Adrenal gland (tissue), 12 donors: ENCODE results near the gene FCN2. TPM values are rescaled to one million over a fixed set of nuclear protein-coding genes. Genes with fewer than 3 reads are reported as not detected.
A peak's percentile ranks its signal among the peaks of the same experiment; 100 is the strongest.

Experiments used
- DNase-seq, 7 donors: peaks; one replicate each; pipeline ENCODE4 v3.0.0-alpha.2; 2019 to 2020
- H3K27ac ChIP-seq, 5 donors: fragments of 200-600 bp; sonication (generic) in 4 of 5; 1 replicate in 3 of 5; 2 replicates in 2 of 5; pipeline versions ENCODE4 v1.5.1 to v1.8.0; 2016 to 2020; ENCODE audit warnings: mild to moderate bottlenecking in 1 of 5
- H3K27me3 ChIP-seq: fragments of 200-600 bp; 2 replicates; pipeline ENCODE4 v1.8.0; 2021
- H3K36me3 ChIP-seq, 2 donors: fragments of 200-600 bp; replicated peaks in 1 of 2; 1 replicate in 1 of 2; 2 replicates in 1 of 2; pipeline versions ENCODE4 v1.5.1 to v1.8.0; 2018 to 2022
- H3K4me1 ChIP-seq, 2 donors: fragments of 200-600 bp; replicated peaks in 1 of 2; 1 replicate in 1 of 2; 2 replicates in 1 of 2; pipeline versions ENCODE4 v1.5.1 to v1.8.0; 2018 to 2021
- H3K4me3 ChIP-seq, 4 donors: fragments of 200-600 bp; sonication (generic) in 3 of 4; one replicate each; pipeline ENCODE4 v1.5.1; 2016 to 2018
- H3K9me3 ChIP-seq, 3 donors: fragments of 200-600 bp; sonication (generic) in 1 of 3; replicated peaks in 1 of 3; 1 replicate in 2 of 3; 2 replicates in 1 of 3; pipeline versions ENCODE4 v1.5.1 to v1.8.0; 2016 to 2021
- CTCF ChIP-seq, 6 experiments: fragments of 450-650 bp in 4 of 6; fragments of 200-600 bp in 2 of 6; sonication (generic) in 1 of 6; IDR thresholded peaks; 1 replicate in 5 of 6; 2 replicates in 1 of 6; pipeline versions ENCODE4 v1.5.1 to v1.8.0; 2016 to 2021; ENCODE audit warnings: antibody characterized with exemption in 6 of 6, mild to moderate bottlenecking in 2 of 6, moderate library complexity in 1 of 6
- POLR2A ChIP-seq, 2 donors: fragments of 450-650 bp; IDR thresholded peaks; one replicate each; pipeline ENCODE4 v1.6.1; 2017; ENCODE audit warnings: antibody characterized with exemption in 2 of 2, mild to moderate bottlenecking in 2 of 2, moderate library complexity in 1 of 2
- WGBS, 4 donors: extraction: QIAGEN DNeasy Blood & Tissue Kit in 2 of 4; methylation state at CpG; one replicate each; pipeline versions ENCODE4 v1.1.5 to v1.1.7; 2013 to 2017; 5-methylcytosine and 5-hydroxymethylcytosine counted together
- intact Hi-C, 2 donors: fragments of 100-400 bp; cut with DNase I; formaldehyde crosslinking; loops; one replicate each; pipeline versions ENCODE4 v1.14.1 to v1.15.0; 2022 to 2023
- polyA plus RNA-seq, 3 donors: library from polyadenylated mRNA; stranded (reverse); fragments of 200-250 nt in 2 of 3; fragments of 350-450 nt in 1 of 3; fragmentation: Illumina TruSeq in 1 of 3; extraction: RNeasy Lipid Tissue Mini Kit (QIAGEN cat#74804) in 1 of 3; gene quantifications; one replicate each; pipeline ENCODE4 v1.2.3, GENCODE V29; 2013 to 2014
- total RNA-seq, 9 donors: library from RNA; depleted of rRNA in 4 of 9; stranded (reverse); fragments of >200 nt in 4 of 9; fragments of 120-200 nt in 1 of 9; fragmentation: NEBNext Ultra II Directional in 1 of 9; extraction: Animal tissue kit (Norgen Biotek cat#: 25700) in 1 of 9; gene quantifications; one replicate each; pipeline versions ENCODE4 v1.1.0 to v1.2.4, GENCODE V29; 2013 to 2023
- donor health status: healthy with polysubstance abuse.
- donor health status: Bipolar disorder and iron deficiency.
- donor health status: DM: yes; HTN: yes; CAD: no.
- donor health status: DM: no; HTN: no; CAD: no.
- donor health status: DM: no; HTN: no; CAD: no.
- donor health status: DM: yes; HTN: yes; CAD: no.

Gene FCN2
- total and polyA plus RNA-seq, 12 donors = 6.7 to 99.6 (median 31.2) TPM

- intact Hi-C loops = no loop called here
- DNase-seq = peak in 1 of 7 donors; percentile 7
These were observed 15.8 kb upstream of the FCN2 start for GRCh38 chr9:134864821-134865190.

GRCh38 chr9:134867917-134868750 lies 12.5 kb upstream of the FCN2 start:
- peak in 1 of 7 donors; percentile 8 for DNase-seq
- TF ChIP-seq CTCF (IDR thresholded peaks at IDR 0.05) (no peak), POLR2A (IDR thresholded peaks at IDR 0.05) (no peak)
- H3K27me3 ChIP-seq = no peaks in the 10 kb centered on the region
- intact Hi-C loops = no loop called here
- H3K9me3 ChIP-seq = no peaks in the 10 kb centered on the region
- WGBS, 4 donors = 94 to 96% (median 95%) methylated on average over 18 to 22 of the region's 22 CpGs
- H3K36me3 ChIP-seq = no peaks in the 10 kb centered on the region
- H3K4me3 ChIP-seq = no peak overlapping the region
- H3K4me1 ChIP-seq = peaks cover 0 to 5% of the 10 kb centered on the region in 2 donors
- H3K27ac ChIP-seq = no peak overlapping the region

More at GRCh38 chr9:134864821-134865190, 15.8 kb upstream of the FCN2 start:
- H3K4me3 ChIP-seq = no peak overlapping the region
- no peak overlapping the region for H3K27ac ChIP-seq
- TF ChIP-seq CTCF (IDR thresholded peaks at IDR 0.05) (no peak), POLR2A (IDR thresholded peaks at IDR 0.05) (no peak)
- peaks cover 0 to 19% of the 10 kb centered on the region in 2 donors for H3K4me1 ChIP-seq
- H3K9me3 ChIP-seq = no peaks in the 10 kb centered on the region
- H3K27me3 ChIP-seq = no peaks in the 10 kb centered on the region
- 86 to 94% (median 92%) methylated on average over 10 to 13 of the region's 13 CpGs for WGBS, 4 donors
- H3K36me3 ChIP-seq = no peaks in the 10 kb centered on the region

- intact Hi-C loops = no loop called here
- peaks cover 0 to 4% of the 10 kb centered on the region in 2 donors for H3K4me1 ChIP-seq
- H3K27ac ChIP-seq = no peak overlapping the region
- no peaks in the 10 kb centered on the region for H3K9me3 ChIP-seq
- TF ChIP-seq CTCF (IDR thresholded peaks at IDR 0.05) (no peak), POLR2A (IDR thresholded peaks at IDR 0.05) (no peak)
- H3K27me3 ChIP-seq = no peaks in the 10 kb centered on the region
- peak in 2 of 7 donors; percentile 9 for DNase-seq
- H3K36me3 ChIP-seq = no peaks in the 10 kb centered on the region
- no peak overlapping the region for H3K4me3 ChIP-seq
- WGBS, 4 donors = 93 to 94% (median 94%) methylated on average over 24 to 25 of the region's 25 CpGs
These were observed 11.7 kb upstream of the FCN2 start for GRCh38 chr9:134868751-134869553.

GRCh38 chr9:134869554-134870300 lies 10.9 kb upstream of the FCN2 start:
- WGBS, 4 donors = 85 to 92% (median 88%) methylated on average over 7 to 17 of the region's 17 CpGs
- TF ChIP-seq CTCF (IDR thresholded peaks at IDR 0.05) = no peak
- TF ChIP-seq POLR2A (IDR thresholded peaks at IDR 0.05) = no peak
- DNase-seq = peak in 2 of 7 donors; percentile 7 to 14
- no peaks in the 10 kb centered on the region for H3K9me3 ChIP-seq
- intact Hi-C loops = no loop called here
- H3K27ac ChIP-seq = no peak overlapping the region
- no peak overlapping the region for H3K4me3 ChIP-seq
- H3K27me3 ChIP-seq = no peaks in the 10 kb centered on the region
- H3K36me3 ChIP-seq = no peaks in the 10 kb centered on the region
- no peaks in the 10 kb centered on the region for H3K4me1 ChIP-seq
